Dedifferentiated amniotic fluid mesenchymal stem cell (primary cell): Measurements from ENCODE around the gene ARL4A.

Experiments used
- DNase-seq: peaks from one replicate; pipeline ENCODE4 v3.0.0-alpha.2; 2016; ENCODE audit errors: extremely low spot score

Gene ARL4A

GRCh38 chr7:12701433-12701832 lies 14.0 kb downstream of the ARL4A start:
- no peak for DNase-seq

- no peak for DNase-seq
Measured at GRCh38 chr7:12703881-12704280, 16.4 kb downstream of the ARL4A start.

- no peak for DNase-seq
Measured at GRCh38 chr7:12705878-12706277, 18.4 kb downstream of the ARL4A start.

DNA sequence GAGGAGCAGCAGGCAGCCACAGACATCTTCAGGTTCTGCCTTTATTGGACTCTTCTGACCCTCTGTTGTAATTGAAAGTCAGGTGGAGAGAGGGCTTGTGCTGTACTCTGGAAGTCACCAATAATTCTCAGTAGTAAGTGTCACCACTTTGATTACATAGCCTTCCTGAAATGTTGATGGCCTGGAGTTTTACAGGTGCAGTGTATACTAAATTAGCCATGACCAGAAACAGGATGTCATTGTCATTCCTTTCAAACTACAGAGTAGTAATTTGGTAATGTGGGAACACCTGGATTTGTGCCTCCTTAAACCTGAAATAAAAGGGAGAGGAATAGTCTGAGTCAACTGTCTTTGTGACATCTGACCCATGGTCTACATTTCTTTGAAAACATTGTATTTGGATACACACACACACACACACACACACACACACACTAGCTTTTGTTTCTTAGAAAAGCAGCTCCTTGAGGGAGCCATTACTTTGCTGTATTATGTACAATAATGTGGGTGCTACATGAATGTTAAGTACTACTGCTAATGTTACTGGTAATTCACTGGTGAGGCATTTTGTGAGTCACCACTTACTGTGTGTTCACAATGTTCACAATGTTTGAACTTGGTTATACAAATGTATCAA lies 19.6 kb downstream of the ARL4A start:
- no peak for DNase-seq

DNA sequence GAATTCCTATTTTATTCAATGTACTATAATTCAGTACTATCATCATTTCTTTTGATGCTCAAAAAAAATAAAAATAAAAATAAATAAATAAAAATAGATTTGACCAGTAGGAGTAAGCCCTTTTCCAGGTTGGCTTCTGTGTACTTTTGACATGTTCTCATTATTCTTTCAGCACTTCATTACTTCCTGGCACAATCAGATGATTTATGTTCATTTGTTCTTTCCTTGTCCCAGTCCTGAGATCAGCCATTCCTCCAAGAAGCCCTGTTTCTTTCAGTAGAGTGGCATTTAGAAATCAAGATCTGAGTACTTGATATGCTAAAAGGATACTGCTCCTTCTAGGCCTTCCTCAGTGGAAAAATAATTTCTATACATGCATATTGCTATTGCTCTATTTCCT lies 20.9 kb downstream of the ARL4A start:
- no peak for DNase-seq

- no peak for DNase-seq
Measured at GRCh38 chr7:12709726-12710502, 22.5 kb downstream of the ARL4A start.

DNA sequence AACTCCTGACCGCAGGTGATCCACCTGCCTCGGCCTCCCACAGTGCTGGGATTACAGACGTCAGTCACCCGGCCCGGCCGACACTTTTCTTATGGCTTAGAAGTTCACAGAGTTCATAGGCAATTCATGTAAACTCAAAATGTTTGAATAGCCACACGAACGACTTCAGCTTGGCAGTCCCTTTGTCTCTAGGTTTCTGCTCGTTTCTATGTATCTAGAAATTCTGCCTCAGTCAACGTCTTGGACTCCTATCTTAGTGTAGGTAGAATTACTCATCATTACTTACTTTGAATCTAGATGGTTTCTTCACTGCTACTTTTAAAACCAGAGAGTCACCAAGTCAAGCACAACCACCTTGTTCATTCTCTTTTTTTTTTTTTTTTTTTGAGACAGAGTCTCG lies 23.7 kb downstream of the ARL4A start:
- no peak for DNase-seq

DNA sequence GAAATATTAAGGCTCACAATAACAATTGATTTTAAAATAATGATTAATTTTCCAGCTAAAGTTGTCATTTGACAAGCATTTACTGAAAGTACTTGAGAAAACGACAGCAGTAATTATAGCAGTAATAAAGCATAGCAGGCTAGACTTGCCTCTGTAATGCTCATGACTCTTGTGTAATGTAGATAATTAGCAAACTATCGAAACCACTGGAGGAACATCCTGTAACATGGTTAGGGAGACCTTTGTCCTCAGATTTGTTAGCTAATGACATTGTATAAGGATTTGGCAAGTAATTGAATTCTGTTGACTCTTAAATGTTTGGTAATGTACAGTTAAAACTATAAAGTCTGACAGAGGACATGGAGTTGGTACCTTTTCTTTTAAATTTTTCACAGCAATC lies 24.8 kb downstream of the ARL4A start:
- DNase-seq, result no peak

DNA sequence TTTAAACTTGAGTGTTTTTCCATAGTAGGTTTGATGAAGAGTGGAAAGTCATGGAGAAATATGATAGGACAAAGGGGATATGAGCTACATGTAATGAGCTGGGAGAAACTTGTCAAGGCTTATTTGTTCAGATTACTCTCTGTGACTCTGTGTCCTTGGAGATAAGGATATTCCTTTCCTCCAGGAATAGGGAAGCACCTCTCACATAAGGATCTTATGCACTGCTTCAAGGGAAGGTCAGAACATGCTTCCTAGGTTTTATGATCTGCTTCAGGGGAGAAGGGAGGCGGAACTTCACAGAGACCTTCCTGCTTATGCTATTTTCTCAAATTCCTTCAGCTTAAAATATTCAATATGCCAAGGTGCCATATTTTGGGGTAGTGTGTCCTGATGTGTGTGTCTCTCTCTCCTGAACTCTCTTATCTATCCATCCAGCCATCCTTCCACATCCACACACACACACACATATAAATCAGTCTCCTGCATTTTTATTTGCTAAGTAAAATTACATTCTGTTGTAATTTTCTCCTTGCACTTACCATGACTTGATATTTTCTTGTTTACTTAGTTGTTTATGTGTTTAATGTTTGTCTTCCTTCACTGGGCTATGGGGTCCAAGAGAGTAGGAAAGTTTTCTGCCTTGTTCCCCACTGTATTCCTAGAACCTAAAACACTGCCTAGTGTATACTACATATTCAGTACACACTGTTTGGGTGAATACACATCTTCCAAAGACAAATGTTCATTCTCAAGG lies 26.4 kb downstream of the ARL4A start:
- no peak for DNase-seq

- DNase-seq, result no peak
Measured at GRCh38 chr7:12714379-12714737, 26.9 kb downstream of the ARL4A start.

GRCh38 chr7:12715372-12716133 lies 28.1 kb downstream of the ARL4A start:
- peak; percentile 70 for DNase-seq

DNA sequence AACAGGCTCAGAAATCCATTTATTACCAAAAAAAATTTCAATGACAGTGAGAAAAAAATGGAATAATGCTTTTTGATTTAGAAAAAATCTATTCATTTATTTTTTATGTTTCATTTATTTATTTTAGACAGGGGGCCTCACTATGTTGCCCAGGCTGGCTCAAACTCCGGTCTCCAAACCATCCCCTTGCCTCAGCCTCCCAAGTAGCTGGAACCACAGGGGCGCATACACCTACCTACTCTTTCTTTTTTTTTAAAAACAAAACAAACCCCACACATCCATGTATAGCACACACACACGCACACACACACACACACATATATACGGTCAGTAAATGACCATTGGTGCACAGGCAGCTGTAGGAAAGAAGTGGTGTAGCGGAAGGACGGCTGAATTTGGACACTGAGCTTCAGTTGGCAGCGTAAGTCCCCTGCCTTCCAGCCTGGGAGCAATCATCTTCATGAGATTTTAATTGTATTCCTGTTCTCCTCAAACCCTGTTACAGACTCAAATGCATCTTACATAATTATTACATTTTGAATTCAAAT lies 28.8 kb downstream of the ARL4A start:
- DNase-seq, result no peak

- DNase-seq, result no peak
Measured at GRCh38 chr7:12716722-12717121, 29.3 kb downstream of the ARL4A start.

DNA sequence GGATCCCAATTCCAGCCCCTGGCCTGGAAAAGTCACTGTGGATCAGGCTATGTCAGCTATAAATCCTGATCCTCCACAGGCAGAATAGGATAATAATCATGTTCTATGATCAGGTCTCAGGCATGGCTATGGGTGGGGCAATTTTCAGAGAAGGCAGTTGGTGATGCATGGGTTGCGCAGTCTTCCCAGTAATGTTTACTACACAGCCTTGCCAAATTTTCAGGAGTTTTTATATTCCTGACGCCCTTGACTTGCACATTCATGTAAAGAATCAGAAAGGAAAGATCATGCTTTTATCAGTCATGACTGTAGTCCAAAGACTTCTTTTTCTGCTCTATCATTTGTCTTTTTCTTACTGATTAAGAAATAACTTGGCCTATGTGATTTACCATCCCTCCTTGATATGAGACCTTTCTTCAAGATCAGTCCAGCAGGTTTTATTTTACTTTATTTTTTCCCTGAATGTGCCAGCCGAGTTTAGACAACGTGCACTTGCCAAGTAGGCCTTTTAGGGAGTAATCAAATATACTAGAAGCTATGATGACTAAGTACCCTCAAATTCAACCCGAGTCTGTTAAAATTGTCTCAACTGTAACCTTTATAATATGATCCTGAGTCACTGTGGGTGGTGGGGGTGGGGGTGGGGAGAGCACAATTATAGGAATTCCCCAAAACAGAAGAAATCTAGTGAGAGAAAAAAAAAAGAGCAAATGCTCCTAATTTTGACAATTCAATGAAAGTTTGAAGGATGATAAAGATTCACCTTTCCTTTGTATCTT lies 31.9 kb downstream of the ARL4A start:
- DNase-seq, result peak; percentile 54

- no peak for DNase-seq
Measured at GRCh38 chr7:12719981-12720865, 32.8 kb downstream of the ARL4A start.

DNA sequence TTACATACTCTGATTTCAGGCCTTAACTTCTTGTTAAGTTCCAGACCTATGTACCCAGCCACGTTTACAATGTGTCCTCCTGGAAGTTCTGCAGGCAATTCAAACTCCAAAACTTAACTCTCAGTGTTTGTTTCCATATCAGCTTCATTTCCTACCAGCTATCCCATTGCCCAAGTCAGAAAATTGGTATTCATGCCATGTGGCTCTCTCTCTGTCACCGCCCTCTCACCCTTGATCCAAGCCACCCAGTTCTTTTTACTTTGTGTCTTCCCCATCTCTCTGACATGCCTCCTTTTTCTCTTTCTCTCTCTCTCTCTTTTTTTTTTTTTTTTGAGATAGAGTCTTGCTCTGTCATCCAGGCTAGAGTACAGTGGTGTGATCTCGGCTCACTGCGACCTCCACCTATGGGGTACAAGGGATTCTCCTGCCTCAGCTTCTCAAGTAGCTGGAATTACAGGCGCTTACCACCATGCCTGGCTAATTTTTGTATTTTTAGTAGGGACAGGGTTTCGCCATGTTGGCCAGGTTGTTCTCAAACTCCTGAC lies 33.9 kb downstream of the ARL4A start:
- DNase-seq, result no peak

DNA sequence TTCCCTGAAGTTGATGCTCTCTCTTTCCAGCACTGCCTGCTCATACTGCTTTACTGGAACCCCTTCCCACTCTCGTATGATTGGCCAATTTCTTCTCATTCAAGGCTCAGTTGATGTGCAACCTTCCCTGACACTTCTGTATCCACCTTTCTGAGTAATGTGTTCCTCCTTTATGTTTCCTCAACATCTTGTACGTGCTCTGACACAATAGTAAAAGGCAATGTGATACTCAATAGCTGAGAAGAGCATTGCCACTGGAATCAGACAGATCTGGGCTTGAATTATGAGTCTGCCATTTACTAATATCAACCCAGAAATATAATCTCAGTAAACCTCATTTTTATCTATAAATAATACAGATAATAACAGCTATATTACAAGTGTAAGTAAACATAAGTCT lies 34.7 kb downstream of the ARL4A start:
- DNase-seq, result no peak

- DNase-seq, result no peak
Measured at GRCh38 chr7:12722636-12723605, 35.5 kb downstream of the ARL4A start.
